Caki2 (cell line): ENCODE results near the gene KCNJ15. TPM values are rescaled to one million over a fixed set of nuclear protein-coding genes. Genes with fewer than 3 reads are reported as not detected.

ENCODE experiments used
- DNase-seq: peaks from one replicate; pipeline ENCODE4 v3.0.0-alpha.2; 2015; ENCODE audit warnings: low read depth
- in situ Hi-C: cut with HindIII; loops from 2 replicates; pipeline ENCODE4 v1.10.0; 2016; ENCODE audit warnings: low sequenced_read_pairs, low pct_unique_long_range_greater_than_20kb, mixed read lengths
- total RNA-seq: library from RNA; depleted of rRNA; stranded (reverse); fragments of >200 nt; shearing (Covaris generic); gene quantifications from 2 replicates; pipeline ENCODE4 v1.2.3, GENCODE V29; 2014; ENCODE audit warnings: low replicate concordance

KCNJ15 gene
- total RNA-seq, 1 experiment from 2014 or later = not detected

DNA sequence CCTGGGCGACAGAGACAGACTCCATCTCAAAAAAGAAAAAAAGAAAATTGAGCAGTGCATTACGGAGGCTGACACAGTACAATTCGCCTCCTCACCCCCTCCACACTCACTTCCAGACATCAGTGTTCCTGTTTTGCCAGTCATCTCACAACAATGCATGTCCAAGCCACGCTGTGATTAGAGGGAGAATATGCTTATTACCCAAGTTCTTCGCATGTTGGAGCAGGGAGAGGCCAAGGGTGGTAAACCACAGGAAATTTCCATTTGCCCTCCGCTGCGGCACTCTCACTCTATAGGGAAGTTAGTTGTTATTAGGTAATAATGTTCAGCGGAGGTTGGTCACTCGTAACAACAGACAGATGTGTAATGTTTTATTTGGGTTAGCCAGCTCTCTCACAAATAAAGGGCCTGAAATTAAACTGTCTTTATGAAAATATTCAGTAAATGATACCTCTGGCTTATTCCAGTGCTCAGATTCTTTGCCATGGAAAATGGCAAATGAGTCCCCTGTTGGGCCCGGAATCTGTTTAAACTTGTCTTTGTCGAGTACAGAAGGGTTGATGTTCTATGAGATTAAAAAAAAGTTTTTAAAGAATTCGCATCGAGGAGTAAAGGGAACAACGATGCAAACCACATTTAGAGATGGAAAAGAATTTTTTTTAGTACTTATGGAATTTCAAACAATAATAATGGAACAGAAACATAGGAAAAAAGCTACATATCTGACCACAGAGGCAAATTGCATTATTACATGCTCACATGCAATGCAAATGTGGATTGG is 33.1 kb downstream of the KCNJ15 start:
- in situ Hi-C loops = no loop called here
- peak; percentile 87 for DNase-seq

DNA sequence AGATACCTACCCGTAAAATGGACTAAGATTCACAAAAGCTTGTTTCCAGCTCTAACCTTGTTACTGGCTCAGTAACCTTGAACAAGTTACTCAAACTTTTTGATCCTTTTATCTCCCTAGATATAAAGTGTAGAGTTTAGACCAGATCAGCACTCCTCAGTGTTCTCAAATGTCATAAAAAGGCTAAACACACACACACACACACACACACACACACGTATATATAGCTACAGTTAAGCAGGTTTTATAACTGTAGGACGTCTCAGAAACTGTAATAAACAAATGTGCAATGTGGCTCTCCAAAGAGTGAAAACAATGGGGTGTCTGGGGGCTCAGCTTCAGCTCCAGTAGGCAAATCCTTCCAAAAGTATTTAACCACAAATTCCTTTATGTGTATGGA is 34.0 kb downstream of the KCNJ15 start:
- no peak for DNase-seq
- in situ Hi-C loops = no loop called here

DNA sequence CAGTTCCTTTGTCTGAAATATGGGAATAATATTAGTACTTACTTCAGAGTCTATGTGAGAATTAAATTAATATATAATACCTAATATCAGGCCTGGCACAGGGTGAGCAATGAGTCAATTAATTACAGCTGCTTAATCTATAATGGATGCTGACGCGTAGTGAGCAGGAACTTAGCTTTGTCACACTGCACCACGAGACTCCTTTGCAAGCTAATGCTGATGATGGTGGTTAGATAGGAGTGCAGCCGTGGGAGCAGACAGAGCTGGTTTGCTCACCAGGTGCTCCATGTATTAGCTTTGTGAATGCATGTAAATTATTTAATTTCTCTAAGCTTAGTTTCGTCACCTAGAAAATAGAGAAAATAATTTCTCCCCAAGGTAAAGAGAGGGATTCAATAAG is 35.1 kb downstream of the KCNJ15 start:
- in situ Hi-C loops = no loop called here
- DNase-seq = peak; percentile 49

DNA sequence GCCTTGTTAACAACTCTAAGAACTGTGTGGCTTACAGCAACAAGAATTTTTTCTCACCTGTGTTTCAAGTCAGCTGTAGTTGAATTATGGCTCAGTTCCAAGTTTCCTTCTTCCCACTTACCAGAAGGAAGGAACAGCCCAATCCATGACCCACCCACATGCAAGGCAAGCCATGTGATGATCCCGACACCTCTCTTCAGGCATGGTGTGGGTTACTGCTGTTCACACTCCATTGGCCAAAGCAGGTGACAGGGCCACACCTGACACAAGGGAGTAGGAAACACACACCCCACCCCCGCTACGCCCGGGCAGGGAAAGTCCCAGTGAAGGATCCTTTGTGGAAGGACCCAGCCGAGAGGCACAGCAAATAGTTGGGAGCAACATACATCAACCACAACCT is 36.3 kb downstream of the KCNJ15 start:
- in situ Hi-C loops = no loop called here
- no peak for DNase-seq

DNA sequence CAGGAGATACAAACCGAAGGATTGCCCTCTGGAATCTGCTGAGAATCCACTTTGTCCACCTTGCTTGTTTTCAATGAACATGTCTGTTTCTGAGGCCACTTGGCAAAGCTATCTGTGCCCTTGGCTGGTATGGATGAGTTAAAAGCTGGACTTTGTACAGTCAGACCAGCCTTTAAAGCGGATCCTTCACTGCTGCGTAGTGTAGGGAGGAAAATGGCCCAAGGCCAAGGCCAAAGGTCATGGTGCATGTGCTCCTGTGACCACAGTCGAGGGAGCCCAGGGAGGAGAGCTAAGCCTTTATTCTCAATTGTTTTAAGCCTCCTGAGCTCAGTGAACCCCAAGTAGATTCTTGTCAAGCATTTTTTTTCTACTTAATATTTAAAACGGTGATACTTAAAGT is 37.0 kb downstream of the KCNJ15 start:
- no peak for DNase-seq
- in situ Hi-C loops = no loop called here

DNA sequence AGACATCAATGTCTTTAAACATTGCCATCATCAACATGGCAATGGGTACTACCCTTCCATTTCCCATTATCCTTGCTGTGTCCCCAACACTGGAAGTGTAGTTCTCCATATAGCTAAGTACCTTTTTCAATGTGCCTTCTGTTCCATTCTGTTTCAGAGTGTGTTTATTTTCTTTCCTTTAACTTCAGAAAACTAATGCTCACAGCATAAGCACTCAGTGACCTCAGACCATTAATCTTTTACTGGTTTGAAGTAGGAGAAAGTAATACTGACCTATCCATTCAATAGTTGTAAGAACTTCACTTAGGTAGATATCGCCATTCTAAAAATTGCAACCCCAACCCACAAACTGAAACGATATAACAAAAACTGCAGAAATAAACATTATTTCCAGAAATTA is 37.8 kb downstream of the KCNJ15 start:
- in situ Hi-C loops = no loop called here
- no peak for DNase-seq

DNA sequence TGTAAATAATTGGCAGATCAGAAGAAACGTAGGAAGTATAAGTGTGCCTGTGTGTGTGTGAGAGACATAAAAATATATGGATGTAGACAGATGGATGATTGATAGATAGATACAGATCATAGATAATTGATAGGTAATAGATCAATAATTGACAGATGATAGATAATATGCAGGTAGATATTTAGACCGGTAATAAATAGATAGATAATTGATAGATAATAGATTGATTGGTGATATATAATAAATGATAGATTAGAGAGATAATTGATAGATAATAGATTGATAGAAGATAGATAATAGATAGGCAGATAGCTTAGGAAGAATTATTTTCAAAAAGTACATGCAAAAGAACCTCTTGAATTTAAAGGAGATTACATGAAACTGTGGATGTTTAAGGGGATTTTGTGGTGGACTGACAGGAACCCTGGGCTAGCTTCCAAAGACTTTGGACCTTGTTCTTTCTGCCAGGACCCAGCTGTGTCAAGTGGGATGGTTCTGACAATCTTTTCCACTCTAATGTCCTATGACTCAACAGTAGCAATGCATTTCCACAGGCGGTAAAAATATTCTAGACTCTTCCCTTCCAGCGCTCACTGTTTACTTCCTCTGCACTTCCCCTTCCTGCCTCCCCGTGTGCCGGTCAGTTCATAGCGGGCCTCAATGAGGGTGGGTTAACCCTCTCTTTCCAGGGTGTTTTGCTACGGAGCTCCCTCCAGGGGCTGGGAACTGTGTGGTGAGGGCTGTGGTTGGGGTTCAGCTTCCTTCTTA is 39.4 kb downstream of the KCNJ15 start:
- in situ Hi-C loops = no loop called here
- DNase-seq = no peak

DNA sequence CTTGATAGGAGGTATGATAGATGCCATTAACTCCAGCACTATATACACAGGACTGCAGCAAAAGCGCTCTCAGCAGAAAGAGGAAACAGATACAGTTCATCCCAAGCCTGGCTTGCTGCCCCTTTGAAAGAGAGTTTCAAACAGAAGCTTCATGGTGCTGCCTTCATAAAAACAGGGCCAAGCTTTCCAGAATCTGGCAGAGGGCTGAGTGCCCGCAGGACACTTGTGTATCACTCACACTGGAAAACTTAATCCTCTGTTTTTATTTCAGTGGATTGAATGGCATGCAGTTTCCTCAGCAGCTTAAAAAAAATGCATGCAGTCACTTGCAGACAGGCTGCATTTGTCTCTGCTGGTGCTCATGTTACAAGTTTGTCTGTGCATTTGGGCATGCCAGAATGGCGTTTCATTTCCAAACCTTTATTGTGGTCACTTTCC is 40.4 kb downstream of the KCNJ15 start:
- in situ Hi-C loops = no loop called here
- DNase-seq = no peak

DNA sequence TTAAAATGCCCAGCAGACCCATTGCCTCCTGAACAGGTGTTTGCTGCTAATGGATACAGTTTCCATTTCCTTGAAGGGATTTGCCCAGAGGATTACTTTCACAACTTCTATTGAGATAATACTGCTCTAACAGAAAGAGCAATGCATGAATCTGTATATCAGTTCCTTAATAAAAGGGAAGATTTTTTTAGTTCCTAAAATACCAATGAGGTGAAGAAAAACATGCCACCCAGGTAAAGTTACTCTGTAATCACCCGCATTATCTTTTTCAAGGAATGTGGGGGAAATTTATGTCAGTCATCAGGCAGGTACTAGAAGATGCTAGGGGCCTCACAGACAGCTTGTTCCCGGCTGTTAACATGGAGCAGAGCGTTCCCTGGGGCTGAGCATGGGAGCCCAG is 41.1 kb downstream of the KCNJ15 start:
- no peak for DNase-seq
- in situ Hi-C loops = no loop called here

DNA sequence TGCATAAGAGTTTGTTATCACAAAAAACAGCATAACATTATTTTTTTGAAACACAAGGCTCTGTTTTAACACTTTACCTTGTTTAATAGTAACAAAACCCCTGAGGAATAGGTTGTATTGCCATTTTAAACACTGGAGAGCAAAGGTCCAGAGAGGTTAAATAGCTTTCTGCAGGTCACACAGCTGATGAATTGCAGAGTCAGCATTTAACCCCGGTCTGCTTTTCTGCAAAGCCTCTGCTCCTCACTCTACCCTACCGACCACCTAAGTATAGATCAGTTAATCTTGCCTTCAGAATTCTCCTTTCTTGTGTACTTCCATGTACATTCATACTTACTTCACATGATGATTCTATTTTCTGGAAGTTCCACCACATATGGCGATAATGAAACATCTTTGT is 42.0 kb downstream of the KCNJ15 start:
- in situ Hi-C loops = no loop called here
- no peak for DNase-seq

DNA sequence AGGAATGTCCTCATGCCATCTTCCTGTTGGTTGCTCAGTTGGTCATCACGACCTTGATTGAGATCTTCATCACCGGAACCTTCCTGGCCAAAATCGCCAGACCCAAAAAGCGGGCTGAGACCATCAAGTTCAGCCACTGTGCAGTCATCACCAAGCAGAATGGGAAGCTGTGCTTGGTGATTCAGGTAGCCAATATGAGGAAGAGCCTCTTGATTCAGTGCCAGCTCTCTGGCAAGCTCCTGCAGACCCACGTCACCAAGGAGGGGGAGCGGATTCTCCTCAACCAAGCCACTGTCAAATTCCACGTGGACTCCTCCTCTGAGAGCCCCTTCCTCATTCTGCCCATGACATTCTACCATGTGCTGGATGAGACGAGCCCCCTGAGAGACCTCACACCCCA is 42.9 kb downstream of the KCNJ15 start:
- no peak for DNase-seq

DNA sequence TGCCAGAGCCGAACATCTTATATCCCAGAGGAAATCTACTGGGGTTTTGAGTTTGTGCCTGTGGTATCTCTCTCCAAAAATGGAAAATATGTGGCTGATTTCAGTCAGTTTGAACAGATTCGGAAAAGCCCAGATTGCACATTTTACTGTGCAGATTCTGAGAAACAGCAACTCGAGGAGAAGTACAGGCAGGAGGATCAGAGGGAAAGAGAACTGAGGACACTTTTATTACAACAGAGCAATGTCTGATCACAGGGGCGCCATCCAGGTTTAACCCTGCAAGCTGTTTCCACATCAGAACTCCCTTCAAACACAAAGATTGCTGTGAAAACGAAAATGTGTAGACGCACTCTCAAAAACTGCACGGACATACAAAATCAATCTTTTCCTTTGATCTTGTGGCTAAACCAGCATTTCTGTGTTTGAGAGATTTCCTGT is 43.4 kb downstream of the KCNJ15 start:
- no peak for DNase-seq
- in situ Hi-C loops = loop anchor here (10.0 kb wide), 1 partner anchor 75 kb away; no protein-coding TSS in a partner anchor

More for the DNA sequence above, 42.9 kb downstream of the KCNJ15 start:
- in situ Hi-C loops = loop anchor here (10.0 kb wide), 1 partner anchor 75 kb away; no protein-coding TSS in a partner anchor

DNA sequence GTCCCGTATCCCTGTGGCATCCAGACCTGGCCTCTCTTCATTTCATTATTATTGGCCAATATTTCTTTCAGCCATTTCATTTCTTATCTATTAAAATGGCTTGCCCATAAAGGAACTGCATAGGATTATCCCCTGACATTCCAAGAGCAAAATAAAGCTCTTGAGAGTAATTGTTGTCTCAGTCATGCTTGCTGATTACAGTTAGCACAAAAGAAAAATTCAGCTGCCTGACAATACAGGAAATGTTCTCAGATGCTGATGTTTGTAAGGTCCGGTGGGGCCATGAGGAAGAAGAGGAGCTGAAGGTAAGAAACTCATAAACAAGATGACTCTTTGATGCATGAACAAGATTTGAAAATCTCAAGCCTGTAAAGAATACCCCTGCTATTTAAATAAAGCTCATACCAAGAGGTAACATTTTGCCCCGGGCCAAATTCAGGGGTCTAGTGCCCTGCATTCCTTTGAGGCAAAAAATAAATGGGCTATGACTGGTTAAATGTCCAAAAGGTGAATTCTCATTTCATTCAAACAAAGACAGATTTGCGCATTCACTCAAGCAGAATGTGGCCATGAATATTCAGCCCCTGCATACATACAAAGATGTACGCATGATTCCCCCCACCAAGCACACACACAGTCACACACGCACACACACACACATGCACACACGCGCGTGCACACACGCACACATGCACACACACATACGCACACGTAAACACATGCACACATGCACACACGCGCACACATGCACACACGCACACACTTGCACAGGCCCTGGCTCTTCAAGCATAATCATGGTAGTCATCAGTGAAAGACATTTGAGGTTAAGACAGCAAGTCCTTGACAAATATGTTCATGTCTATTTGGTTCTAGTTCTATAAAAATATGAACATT is 44.8 kb downstream of the KCNJ15 start:
- in situ Hi-C loops = loop anchor here (10.0 kb wide), 1 partner anchor 77 kb away; no protein-coding TSS in a partner anchor

DNA sequence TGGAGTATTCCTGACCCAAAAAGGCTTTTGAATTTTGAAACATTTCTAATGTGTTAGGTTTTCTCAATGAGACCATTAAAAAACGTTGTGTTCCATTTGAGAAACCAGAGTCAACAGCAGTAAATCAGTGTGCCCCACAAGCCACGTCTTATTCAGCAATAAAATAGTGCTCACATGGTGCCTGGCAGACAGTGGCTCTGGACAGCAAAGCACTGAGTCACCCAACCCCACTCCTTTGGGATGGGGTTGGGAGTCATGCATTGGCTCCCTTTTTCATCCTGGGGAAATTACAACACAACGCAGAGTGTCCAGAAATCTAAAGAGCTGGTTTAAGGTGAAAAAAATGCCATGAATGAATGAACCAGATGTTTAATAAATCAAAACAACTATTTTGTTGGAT is 46.5 kb downstream of the KCNJ15 start:
- in situ Hi-C loops = loop anchor here (10.0 kb wide), 1 partner anchor 78 kb away; no protein-coding TSS in a partner anchor
- DNase-seq = peak; percentile 76

More for the DNA sequence above, 44.8 kb downstream of the KCNJ15 start:
- DNase-seq = peak; percentile 59

DNA sequence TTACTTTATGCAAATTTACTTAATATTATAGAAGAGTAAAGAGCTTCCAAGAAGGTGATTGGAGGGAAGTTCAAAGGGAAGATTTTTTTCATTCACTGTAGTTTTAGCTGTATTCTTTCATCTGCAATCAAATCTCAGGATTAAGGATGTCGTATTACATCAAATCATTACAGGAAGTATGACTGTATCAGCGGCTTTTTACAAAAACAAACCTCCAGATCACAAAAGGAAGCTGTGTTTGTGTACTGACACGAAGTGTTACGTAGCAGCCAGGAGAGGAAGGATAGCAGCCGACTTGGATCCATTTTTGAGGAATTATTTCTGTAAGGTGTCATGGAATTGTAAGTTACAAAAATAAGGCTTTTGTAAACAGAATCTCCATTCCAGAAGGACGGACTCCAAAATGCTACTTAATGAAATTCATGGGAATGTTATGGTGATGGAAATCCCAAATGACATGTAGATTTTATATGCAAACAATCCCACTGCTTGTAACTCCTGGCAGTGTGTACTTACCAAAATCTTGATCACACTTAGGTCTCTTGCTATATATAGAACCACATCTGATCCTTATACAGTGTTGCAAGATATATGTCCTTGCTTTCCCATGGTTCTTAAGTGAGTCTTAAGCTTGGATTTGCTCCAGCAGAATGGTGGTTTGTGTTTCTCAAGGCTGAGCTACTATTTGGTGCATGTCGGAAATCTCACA is 49.8 kb downstream of the KCNJ15 start:
- in situ Hi-C loops = loop anchor here (10.0 kb wide), 1 partner anchor 82 kb away; no protein-coding TSS in a partner anchor
- no peak for DNase-seq

DNA sequence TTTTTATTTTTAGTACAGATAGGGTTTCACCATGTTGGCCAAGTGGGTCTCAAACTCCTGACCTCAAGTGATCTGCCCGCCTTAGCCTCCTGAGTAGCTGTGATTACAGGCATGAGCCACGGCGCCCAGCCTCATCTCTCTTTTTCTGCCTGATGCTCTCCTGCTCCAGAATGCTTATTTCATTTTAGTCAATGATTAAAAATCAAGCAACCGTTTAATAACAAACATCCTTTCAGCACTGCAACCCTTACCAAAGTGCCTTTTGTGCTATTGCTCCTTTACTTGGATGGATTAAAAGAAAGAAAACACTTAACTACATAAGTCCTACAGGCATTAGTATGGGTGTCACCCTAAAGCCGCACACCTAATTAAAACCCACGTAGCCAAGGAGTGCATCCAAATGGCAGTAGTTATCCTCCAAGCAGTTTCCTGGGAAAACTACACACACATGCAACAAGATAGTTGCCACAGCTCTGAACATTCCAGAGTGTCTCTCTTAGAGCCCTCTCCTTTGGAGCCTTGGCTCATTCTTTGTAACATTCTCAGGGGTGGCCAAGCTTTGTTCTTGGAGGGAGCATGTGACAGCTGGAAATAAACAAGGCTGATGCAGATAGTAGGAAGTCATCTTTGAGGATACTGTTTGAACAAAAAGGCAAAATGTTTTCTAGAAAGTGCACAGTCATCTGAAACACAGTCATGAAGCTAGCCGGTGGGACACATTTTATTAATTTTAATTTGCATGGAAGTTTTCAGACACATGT is 51.2 kb downstream of the KCNJ15 start:
- DNase-seq = peak; percentile 70
- in situ Hi-C loops = loop anchor here (10.0 kb wide), 1 partner anchor 83 kb away; no protein-coding TSS in a partner anchor
